Smooth muscle cell (in vitro differentiated cells): Measurements from ENCODE around the gene PARVG. TPM values are rescaled to one million over a fixed set of nuclear protein-coding genes. Genes with fewer than 3 reads are reported as not detected.

Source experiments
- DNase-seq: peaks from one replicate; lab custom pipeline; 2025; ENCODE audit not compliant: unreplicated experiment; lab: John Stamatoyannopoulos, UW
- H2AFZ ChIP-seq: fragments of 200-600 bp; sonication (generic); 2 replicates; pipeline ENCODE4 v1.6.0; 2016; ENCODE audit warnings: antibody characterized with exemption, low read depth, mild to moderate bottlenecking
- H3F3A ChIP-seq: fragments of 200-600 bp; sonication (generic); 2 replicates; pipeline ENCODE4 v1.6.0; 2017; ENCODE audit warnings: antibody characterized with exemption, low read depth
- H3K27ac ChIP-seq: fragments of 200-600 bp; sonication (generic); 2 replicates; pipeline ENCODE4 v1.5.1; 2016; ENCODE audit warnings: low read depth, mild to moderate bottlenecking
- H3K27me3 ChIP-seq: fragments of 200-600 bp; sonication (generic); 2 replicates; pipeline ENCODE4 v1.6.1; 2016; ENCODE audit warnings: low read depth, mild to moderate bottlenecking
- H3K36me3 ChIP-seq: fragments of 200-600 bp; sonication (generic); 2 replicates; pipeline ENCODE4 v1.5.1; 2016; ENCODE audit warnings: low read depth
- H3K4me1 ChIP-seq: fragments of 200-600 bp; sonication (generic); 2 replicates; pipeline ENCODE4 v1.5.1; 2016; ENCODE audit warnings: low read depth
- H3K4me2 ChIP-seq: fragments of 200-600 bp; sonication (generic); 2 replicates; pipeline ENCODE4 v1.6.0; 2016; ENCODE audit warnings: mild to moderate bottlenecking
- H3K4me3 ChIP-seq: fragments of 200-600 bp; sonication (generic); 2 replicates; pipeline ENCODE4 v1.5.1; 2016; ENCODE audit warnings: mild to moderate bottlenecking
- H3K79me2 ChIP-seq: fragments of 200-600 bp; sonication (generic); 2 replicates; pipeline ENCODE4 v1.6.0; 2016; ENCODE audit warnings: low read depth, mild to moderate bottlenecking
- H3K9ac ChIP-seq: fragments of 200-600 bp; sonication (generic); 2 replicates; pipeline ENCODE4 v1.6.0; 2016; ENCODE audit warnings: low read depth
- H3K9me3 ChIP-seq: fragments of 200-600 bp; sonication (generic); replicated peaks from 2 replicates; pipeline ENCODE4 v1.5.1; 2016; ENCODE audit warnings: low read depth
- H4K20me1 ChIP-seq: fragments of 200-600 bp; sonication (generic); 2 replicates; pipeline ENCODE4 v1.6.0; 2016; ENCODE audit warnings: low read depth
- CTCF ChIP-seq: fragments of 200-600 bp; sonication (generic); IDR thresholded peaks from 2 replicates; pipeline ENCODE4 v1.5.1; 2017; ENCODE audit warnings: borderline replicate concordance, mild to moderate bottlenecking, antibody characterized with exemption; ENCODE audit not compliant: insufficient read depth, poor library complexity, severe bottlenecking
- WGBS: methylation state at CpG from one replicate; pipeline ENCODE4 v1.1.7; 2016; ENCODE audit warnings: low lambda C conversion rate; 5-methylcytosine and 5-hydroxymethylcytosine counted together
- polyA plus RNA-seq: library from polyadenylated mRNA; unstranded; fragments of >200 nt; fragmentation: Nextera tagmentation; extraction: Ambion mirVana; gene quantifications from 2 replicates; pipeline ENCODE4 v1.2.1, GENCODE V29; 2016
- total RNA-seq: library from RNA; depleted of rRNA; stranded (reverse); fragments of >200 nt; gene quantifications from 2 replicates; pipeline ENCODE4 v1.2.3, GENCODE V29; 2014

PARVG gene
- total and polyA plus RNA-seq, 2 experiments from 2014 or later: 0.90 TPM; not detected in 1

GRCh38 chr22:44157916-44158618 is 22.7 kb upstream of the PARVG start:
- Histone ChIP-seq H4K20me1 (peaks cover 6% of the 10 kb centered on the region), H3F3A (peaks cover 8% of the 10 kb centered on the region), H3K27ac (no peak overlapping the region), H3K4me2 (no peak overlapping the region), H3K9ac (no peak overlapping the region), H3K4me3 (no peak overlapping the region), H3K79me2 (no peaks in the 10 kb centered on the region), H3K36me3 (no peaks in the 10 kb centered on the region), H3K27me3 (no peaks in the 10 kb centered on the region), H3K4me1 (peaks cover 10% of the 10 kb centered on the region), H2AFZ (no peak overlapping the region), H3K9me3 (no peaks in the 10 kb centered on the region)
- no peak for TF ChIP-seq CTCF
- DNase-seq: no peak
- WGBS: 89% methylated on average over 13 of the region's 13 CpGs

GRCh38 chr22:44158816-44159215 is 21.9 kb upstream of the PARVG start:
- Histone ChIP-seq H3K27me3 (no peaks in the 10 kb centered on the region), H3K4me1 (peaks cover 10% of the 10 kb centered on the region), H3K27ac (no peak overlapping the region), H4K20me1 (peaks cover 3% of the 10 kb centered on the region), H3K79me2 (no peaks in the 10 kb centered on the region), H2AFZ (no peak overlapping the region), H3K4me2 (no peak overlapping the region), H3K4me3 (no peak overlapping the region), H3K9me3 (no peaks in the 10 kb centered on the region), H3F3A (peaks cover 8% of the 10 kb centered on the region), H3K36me3 (no peaks in the 10 kb centered on the region), H3K9ac (no peak overlapping the region)
- no peak for DNase-seq
- WGBS: 65% methylated on average over 8 of the region's 8 CpGs
- TF ChIP-seq CTCF: no peak

GRCh38 chr22:44159221-44159620 is 21.5 kb upstream of the PARVG start:
- DNase-seq: no peak
- Histone ChIP-seq H3K27ac (no peak overlapping the region), H3K9me3 (no peaks in the 10 kb centered on the region), H3K4me3 (no peak overlapping the region), H3K79me2 (no peaks in the 10 kb centered on the region), H4K20me1 (no peaks in the 10 kb centered on the region), H3F3A (peaks cover 8% of the 10 kb centered on the region), H2AFZ (no peak overlapping the region), H3K9ac (no peak overlapping the region), H3K36me3 (no peaks in the 10 kb centered on the region), H3K4me2 (no peak overlapping the region), H3K27me3 (no peaks in the 10 kb centered on the region), H3K4me1 (peaks cover 10% of the 10 kb centered on the region)
- WGBS: 70% methylated on average over 7 of the region's 7 CpGs
- TF ChIP-seq CTCF: no peak

GRCh38 chr22:44159811-44160210 is 20.9 kb upstream of the PARVG start:
- Histone ChIP-seq H3K79me2 (no peaks in the 10 kb centered on the region), H3K27me3 (no peaks in the 10 kb centered on the region), H3K4me2 (no peak overlapping the region), H3K36me3 (no peaks in the 10 kb centered on the region), H3K27ac (no peak overlapping the region), H3K4me1 (peaks cover 10% of the 10 kb centered on the region), H3K4me3 (no peak overlapping the region), H3F3A (peaks cover 8% of the 10 kb centered on the region), H3K9ac (no peak overlapping the region), H2AFZ (no peak overlapping the region), H4K20me1 (no peaks in the 10 kb centered on the region), H3K9me3 (no peaks in the 10 kb centered on the region)
- DNase-seq: no peak
- WGBS: 91% methylated on average over 7 of the region's 7 CpGs
- no peak for TF ChIP-seq CTCF
